Peyer's patch (tissue), 4 donors: Measurements from ENCODE around the gene NPFFR1. TPM values are rescaled to one million over a fixed set of nuclear protein-coding genes. Genes with fewer than 3 reads are reported as not detected.

Experiments used
- DNase-seq, 3 donors: peaks; one replicate each; pipeline ENCODE4 v3.0.0-alpha.2; 2017 to 2019
- H3K27ac ChIP-seq, 4 donors: fragments of 200-600 bp; sonication (generic); one replicate each; pipeline ENCODE4 v1.5.1; 2016 to 2019
- H3K27me3 ChIP-seq, 2 donors: fragments of 200-600 bp; sonication (generic); one replicate each; pipeline ENCODE4 v1.5.1; 2019
- H3K36me3 ChIP-seq, 3 donors: fragments of 200-600 bp; sonication (generic); one replicate each; pipeline ENCODE4 v1.5.1; 2016 to 2019
- H3K4me1 ChIP-seq, 4 donors: fragments of 200-600 bp; sonication (generic); one replicate each; pipeline ENCODE4 v1.5.1; 2016 to 2019
- H3K4me3 ChIP-seq, 4 donors: fragments of 200-600 bp; sonication (generic); 1 replicate in 3 of 4; 2 replicates in 1 of 4; pipeline ENCODE4 v1.5.1; 2016 to 2019; ENCODE audit warnings: mild to moderate bottlenecking in 1 of 4
- H3K9me3 ChIP-seq, 4 donors: fragments of 200-600 bp; sonication (generic); one replicate each; pipeline ENCODE4 v1.5.1; 2016 to 2019; ENCODE audit warnings: mild to moderate bottlenecking in 1 of 4
- POLR2A ChIP-seq, 2 donors: fragments of 450-650 bp; IDR thresholded peaks; one replicate each; pipeline ENCODE4 v1.5.1; 2017; ENCODE audit warnings: antibody characterized with exemption in 2 of 2, mild to moderate bottlenecking in 2 of 2, moderate library complexity in 2 of 2
- small RNA-seq, 2 donors: library from RNA; depleted of rRNA; stranded (forward); fragments of <200 nt; gene quantifications; one replicate each; pipeline ENCODE3, GENCODE V24; 2016
- total RNA-seq, 4 donors: library from RNA; depleted of rRNA; stranded (reverse); fragments of >200 nt; gene quantifications; one replicate each; pipeline ENCODE4 v1.1.0, GENCODE V29; 2016
- TF ChIP-seq, protein P1 (sequence below), 6 experiments: fragments of 450-650 bp in 4 of 6; fragments of 200-600 bp in 2 of 6; sonication (generic) in 1 of 6; IDR thresholded peaks; one replicate each; pipeline ENCODE4 v1.5.1; 2017 to 2019; ENCODE audit warnings: antibody characterized with exemption in 6 of 6, mild to moderate bottlenecking in 3 of 6, moderate library complexity in 1 of 6

NPFFR1 gene
- total RNA-seq, 4 donors from 2014 or later, result not detected

DNA sequence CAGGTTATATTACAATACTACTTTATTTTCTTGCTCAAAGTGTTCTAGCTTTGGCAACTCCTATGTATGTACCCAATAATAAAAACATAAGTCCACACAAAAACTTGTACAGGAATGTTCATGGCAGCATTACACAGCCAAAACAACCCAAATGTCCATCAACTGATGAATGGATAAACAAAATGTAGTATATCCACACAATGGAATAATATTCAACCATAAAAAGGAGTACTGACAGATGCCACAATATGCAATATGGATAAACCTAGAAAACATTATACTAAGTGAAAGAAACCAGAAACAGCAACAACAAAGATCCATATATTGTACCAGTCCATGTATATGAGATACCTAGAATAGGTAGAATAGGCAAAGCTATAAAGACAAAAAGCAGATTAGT is 71.5 kb downstream of the NPFFR1 start:
- Histone ChIP-seq H3K36me3 (peaks cover 0 to 98% (median 0%) of the 10 kb centered on the region in 3 donors), H3K27me3 (no peaks in the 10 kb centered on the region), H3K4me1 (no peaks in the 10 kb centered on the region), H3K27ac (no peak overlapping the region), H3K9me3 (no peaks in the 10 kb centered on the region), H3K4me3 (no peak overlapping the region)
- TF ChIP-seq, protein P1, sequence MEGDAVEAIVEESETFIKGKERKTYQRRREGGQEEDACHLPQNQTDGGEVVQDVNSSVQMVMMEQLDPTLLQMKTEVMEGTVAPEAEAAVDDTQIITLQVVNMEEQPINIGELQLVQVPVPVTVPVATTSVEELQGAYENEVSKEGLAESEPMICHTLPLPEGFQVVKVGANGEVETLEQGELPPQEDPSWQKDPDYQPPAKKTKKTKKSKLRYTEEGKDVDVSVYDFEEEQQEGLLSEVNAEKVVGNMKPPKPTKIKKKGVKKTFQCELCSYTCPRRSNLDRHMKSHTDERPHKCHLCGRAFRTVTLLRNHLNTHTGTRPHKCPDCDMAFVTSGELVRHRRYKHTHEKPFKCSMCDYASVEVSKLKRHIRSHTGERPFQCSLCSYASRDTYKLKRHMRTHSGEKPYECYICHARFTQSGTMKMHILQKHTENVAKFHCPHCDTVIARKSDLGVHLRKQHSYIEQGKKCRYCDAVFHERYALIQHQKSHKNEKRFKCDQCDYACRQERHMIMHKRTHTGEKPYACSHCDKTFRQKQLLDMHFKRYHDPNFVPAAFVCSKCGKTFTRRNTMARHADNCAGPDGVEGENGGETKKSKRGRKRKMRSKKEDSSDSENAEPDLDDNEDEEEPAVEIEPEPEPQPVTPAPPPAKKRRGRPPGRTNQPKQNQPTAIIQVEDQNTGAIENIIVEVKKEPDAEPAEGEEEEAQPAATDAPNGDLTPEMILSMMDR (IDR thresholded peaks at IDR 0.05), result no peak
- no peak for TF ChIP-seq POLR2A (IDR thresholded peaks at IDR 0.05)
- DNase-seq, result no peak

DNA sequence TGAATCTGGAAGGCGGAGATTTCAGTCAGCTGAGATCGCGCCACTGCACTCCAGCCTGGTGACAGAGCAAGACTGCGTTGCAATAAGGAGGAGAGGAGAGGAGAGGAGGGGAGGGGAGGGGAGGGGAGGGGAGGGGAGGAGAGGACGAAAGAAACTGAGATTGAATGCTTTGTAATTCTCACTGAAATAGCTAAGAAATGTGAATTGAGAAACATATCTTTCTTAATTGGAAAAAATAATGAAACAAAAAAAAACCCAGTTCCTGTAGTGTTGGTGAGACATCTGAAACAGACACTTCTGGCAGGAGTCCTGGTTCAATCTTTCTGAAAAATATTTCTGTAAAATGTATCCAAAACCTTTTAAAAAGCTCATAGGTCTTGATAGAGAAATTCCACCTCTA is 77.0 kb downstream of the NPFFR1 start:
- H3K36me3 ChIP-seq, result peaks cover 0 to 95% (median 0%) of the 10 kb centered on the region in 3 donors
- DNase-seq, result no peak
- no peaks in the 10 kb centered on the region for H3K4me1 ChIP-seq
- H3K27me3 ChIP-seq, result no peaks in the 10 kb centered on the region
- no peak overlapping the region for H3K4me3 ChIP-seq
- H3K27ac ChIP-seq, result no peak overlapping the region
- H3K9me3 ChIP-seq, result no peaks in the 10 kb centered on the region
- TF ChIP-seq, protein P1 (IDR thresholded peaks at IDR 0.05), result no peak
- TF ChIP-seq POLR2A (IDR thresholded peaks at IDR 0.05), result no peak

- TF ChIP-seq, protein P1 (IDR thresholded peaks at IDR 0.05), result no peak
- Histone ChIP-seq H3K36me3 (peaks cover 0 to 73% (median 0%) of the 10 kb centered on the region in 3 donors), H3K27ac (no peak overlapping the region), H3K9me3 (no peaks in the 10 kb centered on the region), H3K27me3 (no peaks in the 10 kb centered on the region), H3K4me1 (no peaks in the 10 kb centered on the region), H3K4me3 (no peak overlapping the region)
- no peak for DNase-seq
These were observed 82.7 kb downstream of the NPFFR1 start for GRCh38 chr10:70201105-70201504.

DNA sequence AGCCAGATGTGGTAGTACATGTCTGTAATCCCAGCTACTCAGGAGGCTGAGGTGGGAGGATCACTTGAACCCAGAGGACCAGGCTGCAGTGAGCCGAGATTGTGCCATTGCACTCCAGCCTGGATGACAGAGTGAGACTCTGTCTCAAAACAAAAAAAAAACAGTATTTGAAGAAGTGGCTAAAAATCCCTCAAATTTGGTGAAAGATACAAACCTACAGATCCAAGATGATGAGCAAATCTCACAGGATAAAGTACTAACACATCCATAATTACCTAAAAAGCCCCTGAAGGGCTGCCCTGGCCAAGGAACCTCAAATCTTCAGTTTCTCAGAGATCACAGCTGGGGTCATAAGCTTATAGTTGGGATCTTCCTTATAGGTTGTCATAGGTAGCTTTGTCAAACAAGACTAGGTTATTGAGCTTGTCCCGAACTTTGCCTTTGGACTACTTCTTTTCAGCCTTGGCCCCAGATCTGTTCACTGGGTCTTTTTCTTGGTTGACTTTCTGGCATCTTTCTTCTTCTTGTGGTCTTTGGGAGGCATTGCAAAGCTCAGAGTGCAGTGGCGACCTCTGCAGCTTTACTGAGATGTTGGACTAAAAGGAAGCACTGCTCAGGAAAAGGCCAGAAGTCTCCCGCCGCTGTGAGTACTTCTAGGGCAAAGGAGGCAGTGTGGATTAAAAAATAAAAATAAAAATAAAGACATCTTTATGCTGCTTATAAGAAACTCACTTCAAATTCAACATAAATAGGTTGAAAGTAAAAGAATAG is 84.9 kb downstream of the NPFFR1 start:
- Histone ChIP-seq H3K9me3 (no peaks in the 10 kb centered on the region), H3K27me3 (no peaks in the 10 kb centered on the region), H3K27ac (no peak overlapping the region), H3K4me1 (no peaks in the 10 kb centered on the region), H3K36me3 (peaks cover 0 to 51% (median 0%) of the 10 kb centered on the region in 3 donors), H3K4me3 (no peak overlapping the region)
- TF ChIP-seq POLR2A (IDR thresholded peaks at IDR 0.05), result no peak
- TF ChIP-seq, protein P1 (IDR thresholded peaks at IDR 0.05), result no peak
- DNase-seq, result no peak

Small RNA genes lying within 50 kb of the gene (small RNA-seq; reads per million reads assigned to genes)
- 0 reads per million in 2 donors for gene RPS25P9

Other genes starting within 250 kb of the NPFFR1 start
- gene MACROH2A2, start 231.2 kb downstream of the NPFFR1 start, total RNA-seq, result 10 to 100 TPM; 10.4 to 18.2 (median 13.6) TPM
- gene AIFM2, start 151.2 kb downstream of the NPFFR1 start, total RNA-seq, result 10 to 100 TPM; 18.7 to 29.2 (median 23.8) TPM
- 10 to 100 TPM; 18.2 to 25.9 (median 21.7) TPM for gene TYSND1, start 137.3 kb downstream of the NPFFR1 start, total RNA-seq
- 10 to 100 TPM; 30.3 to 52.0 (median 35.1) TPM for gene SAR1A, start 113.5 kb downstream of the NPFFR1 start, total RNA-seq
- 100 to 1,000 TPM in 3 of 4 donors, 10 to 100 TPM in 1; 67.7 to 199 (median 110) TPM for gene PPA1, start 50.6 kb downstream of the NPFFR1 start, total RNA-seq
- 10 to 100 TPM in 1 of 4 donors, 1 to 10 TPM in 3; 1.5 to 19.8 (median 6.5) TPM for gene LRRC20, start 98.6 kb upstream of the NPFFR1 start, total RNA-seq
- 100 to 1,000 TPM in 1 of 4 donors, 10 to 100 TPM in 3; 64.4 to 129 (median 93.0) TPM for gene EIF4EBP2, start 120.1 kb upstream of the NPFFR1 start, total RNA-seq
- gene NODAL, start 157.7 kb upstream of the NPFFR1 start, total RNA-seq, result not detected
- gene PALD1, start 194.8 kb upstream of the NPFFR1 start, total RNA-seq, result 10 to 100 TPM in 1 of 4 donors, 1 to 10 TPM in 3; 1.2 to 15.7 (median 3.6) TPM